ENCODE measurements around the gene ABCD2. TPM values are rescaled to one million over a fixed set of nuclear protein-coding genes. Genes with fewer than 3 reads are reported as not detected.
"Not testable (repeated sequence)": the region's sequence is repeated elsewhere in the genome, so short reads cannot be mapped to it uniquely, and the experiment has no call there.

ABCD2 gene
- total RNA-seq, 1 donor, result 4.8 TPM

- Histone ChIP-seq H3K4me3 (ENCODE audit: low read length) (no peak overlapping the region), H3K9me3 (ENCODE audit: low read depth, low read length) (no peaks in the 10 kb centered on the region), H3K4me1 (ENCODE audit: insufficient read depth, low read length) (no peaks in the 10 kb centered on the region), H3K27me3 (ENCODE audit: insufficient read depth, low read length) (no peaks in the 10 kb centered on the region)
These were observed 23.7 kb downstream of the ABCD2 start for GRCh38 chr12:39595928-39596327.

GRCh38 chr12:39592295-39592694, 27.3 kb downstream of the ABCD2 start:
- H3K27me3 ChIP-seq (ENCODE audit: insufficient read depth, low read length), result no peaks in the 10 kb centered on the region
- no peaks in the 10 kb centered on the region for H3K4me1 ChIP-seq (ENCODE audit: insufficient read depth, low read length)
- H3K9me3 ChIP-seq (ENCODE audit: low read depth, low read length), result no peaks in the 10 kb centered on the region
- no peak overlapping the region for H3K4me3 ChIP-seq (ENCODE audit: low read length)

GRCh38 chr12:39588348-39588747, 31.3 kb downstream of the ABCD2 start:
- Histone ChIP-seq H3K4me1 (ENCODE audit: insufficient read depth, low read length) (no peaks in the 10 kb centered on the region), H3K9me3 (ENCODE audit: low read depth, low read length) (no peaks in the 10 kb centered on the region), H3K27me3 (ENCODE audit: insufficient read depth, low read length) (no peaks in the 10 kb centered on the region), H3K4me3 (ENCODE audit: low read length) (no peak overlapping the region)

GRCh38 chr12:39587225-39587624, 32.4 kb downstream of the ABCD2 start:
- no peaks in the 10 kb centered on the region for H3K27me3 ChIP-seq (ENCODE audit: insufficient read depth, low read length)
- no peak overlapping the region for H3K4me3 ChIP-seq (ENCODE audit: low read length)
- H3K9me3 ChIP-seq (ENCODE audit: low read depth, low read length), result no peaks in the 10 kb centered on the region
- no peaks in the 10 kb centered on the region for H3K4me1 ChIP-seq (ENCODE audit: insufficient read depth, low read length)

- no peaks in the 10 kb centered on the region for H3K4me1 ChIP-seq (ENCODE audit: insufficient read depth, low read length)
- H3K27me3 ChIP-seq (ENCODE audit: insufficient read depth, low read length), result no peaks in the 10 kb centered on the region
- no peak overlapping the region for H3K4me3 ChIP-seq (ENCODE audit: low read length)
- H3K9me3 ChIP-seq (ENCODE audit: low read depth, low read length), result no peaks in the 10 kb centered on the region
These were observed 32.8 kb downstream of the ABCD2 start for GRCh38 chr12:39586816-39587215.

- no peaks in the 10 kb centered on the region for H3K9me3 ChIP-seq (ENCODE audit: low read depth, low read length)
- no peak overlapping the region for H3K4me3 ChIP-seq (ENCODE audit: low read length)
- no peaks in the 10 kb centered on the region for H3K27me3 ChIP-seq (ENCODE audit: insufficient read depth, low read length)
- H3K4me1 ChIP-seq (ENCODE audit: insufficient read depth, low read length), result no peaks in the 10 kb centered on the region
These were observed 38.0 kb downstream of the ABCD2 start for GRCh38 chr12:39581592-39581991.

GRCh38 chr12:39575498-39575875, 44.1 kb downstream of the ABCD2 start:
- Histone ChIP-seq H3K9me3 (ENCODE audit: low read depth, low read length) (no peaks in the 10 kb centered on the region), H3K4me3 (ENCODE audit: low read length) (no peak overlapping the region), H3K27me3 (ENCODE audit: insufficient read depth, low read length) (no peaks in the 10 kb centered on the region), H3K4me1 (ENCODE audit: insufficient read depth, low read length) (no peaks in the 10 kb centered on the region)

GRCh38 chr12:39574785-39575497, 44.7 kb downstream of the ABCD2 start:
- Histone ChIP-seq H3K27me3 (ENCODE audit: insufficient read depth, low read length) (no peaks in the 10 kb centered on the region), H3K4me1 (ENCODE audit: insufficient read depth, low read length) (no peaks in the 10 kb centered on the region), H3K4me3 (ENCODE audit: low read length) (no peak overlapping the region), H3K9me3 (ENCODE audit: low read depth, low read length) (no peaks in the 10 kb centered on the region)

- no peaks in the 10 kb centered on the region for H3K9me3 ChIP-seq (ENCODE audit: low read depth, low read length)
- no peak overlapping the region for H3K4me3 ChIP-seq (ENCODE audit: low read length)
- H3K27me3 ChIP-seq (ENCODE audit: insufficient read depth, low read length), result no peaks in the 10 kb centered on the region
- H3K4me1 ChIP-seq (ENCODE audit: insufficient read depth, low read length), result no peaks in the 10 kb centered on the region
These were observed 45.2 kb downstream of the ABCD2 start for GRCh38 chr12:39574378-39574777.

- no peak overlapping the region for H3K4me3 ChIP-seq (ENCODE audit: low read length)
These were observed 45.6 kb downstream of the ABCD2 start for GRCh38 chr12:39573971-39574370.

GRCh38 chr12:39572551-39572950, 47.1 kb downstream of the ABCD2 start:
- no peaks in the 10 kb centered on the region for H3K27me3 ChIP-seq (ENCODE audit: insufficient read depth, low read length)
- H3K4me3 ChIP-seq (ENCODE audit: low read length), result no peak overlapping the region
- no peaks in the 10 kb centered on the region for H3K9me3 ChIP-seq (ENCODE audit: low read depth, low read length)
- no peaks in the 10 kb centered on the region for H3K4me1 ChIP-seq (ENCODE audit: insufficient read depth, low read length)

More at GRCh38 chr12:39573971-39574370, 45.6 kb downstream of the ABCD2 start:
- Histone ChIP-seq H3K9me3 (ENCODE audit: low read depth, low read length) (no peaks in the 10 kb centered on the region), H3K4me1 (ENCODE audit: insufficient read depth, low read length) (no peaks in the 10 kb centered on the region), H3K27me3 (ENCODE audit: insufficient read depth, low read length) (no peaks in the 10 kb centered on the region)

- Histone ChIP-seq H3K4me1 (ENCODE audit: insufficient read depth, low read length) (no peaks in the 10 kb centered on the region), H3K4me3 (ENCODE audit: low read length) (no peak overlapping the region), H3K27me3 (ENCODE audit: insufficient read depth, low read length) (no peaks in the 10 kb centered on the region), H3K9me3 (ENCODE audit: low read depth, low read length) (no peaks in the 10 kb centered on the region)
These were observed 48.3 kb downstream of the ABCD2 start for GRCh38 chr12:39571351-39571750.

- Histone ChIP-seq H3K4me1 (ENCODE audit: insufficient read depth, low read length) (no peaks in the 10 kb centered on the region), H3K27me3 (ENCODE audit: insufficient read depth, low read length) (no peaks in the 10 kb centered on the region), H3K4me3 (ENCODE audit: low read length) (no peak overlapping the region), H3K9me3 (ENCODE audit: low read depth, low read length) (no peaks in the 10 kb centered on the region)
These were observed 66.1 kb downstream of the ABCD2 start for GRCh38 chr12:39553476-39553875.

GRCh38 chr12:39544211-39544610, 75.4 kb downstream of the ABCD2 start:
- H3K9me3 ChIP-seq (ENCODE audit: low read depth, low read length); H3K4me3 ChIP-seq (ENCODE audit: low read length); H3K27me3 ChIP-seq (ENCODE audit: insufficient read depth, low read length); H3K4me1 ChIP-seq (ENCODE audit: insufficient read depth, low read length): not testable (repeated sequence)

GRCh38 chr12:39541471-39541870, 78.1 kb downstream of the ABCD2 start:
- H3K27me3 ChIP-seq (ENCODE audit: insufficient read depth, low read length), result no peaks in the 10 kb centered on the region

GRCh38 chr12:39538679-39539104, 80.9 kb downstream of the ABCD2 start:
- Histone ChIP-seq H3K9me3 (ENCODE audit: low read depth, low read length) (no peaks in the 10 kb centered on the region), H3K4me1 (ENCODE audit: insufficient read depth, low read length) (no peaks in the 10 kb centered on the region), H3K4me3 (ENCODE audit: low read length) (no peak overlapping the region), H3K27me3 (ENCODE audit: insufficient read depth, low read length) (no peaks in the 10 kb centered on the region)

More at GRCh38 chr12:39541471-39541870, 78.1 kb downstream of the ABCD2 start:
- no peak overlapping the region for H3K4me3 ChIP-seq (ENCODE audit: low read length)
- no peaks in the 10 kb centered on the region for H3K4me1 ChIP-seq (ENCODE audit: insufficient read depth, low read length)
- H3K9me3 ChIP-seq (ENCODE audit: low read depth, low read length), result no peaks in the 10 kb centered on the region

Measured in mononuclear cell (primary cell).